ENCODE measurements around the gene ACOT11.

The ACOT11 gene

DNA sequence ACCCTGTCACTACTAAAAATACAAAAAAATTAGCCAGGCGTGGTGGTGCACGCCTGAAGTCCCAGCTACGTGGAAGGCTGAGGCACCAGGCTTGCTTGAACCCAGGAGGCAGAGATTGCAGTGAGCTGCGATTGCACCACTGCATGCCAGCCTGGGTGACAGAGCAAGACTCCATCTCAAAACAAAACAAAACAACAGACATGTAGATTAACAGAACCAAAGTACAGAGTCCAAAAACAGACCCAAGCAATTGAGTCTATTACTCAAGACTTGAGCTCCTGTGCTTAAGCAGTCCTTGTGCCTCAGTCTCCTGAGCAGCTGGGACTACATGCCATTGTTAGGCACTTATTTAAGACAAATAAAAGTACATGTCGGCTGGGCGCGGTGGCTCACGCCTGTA, 9.5 kb upstream of the ACOT11 start:
- no peak for DNase-seq

DNA sequence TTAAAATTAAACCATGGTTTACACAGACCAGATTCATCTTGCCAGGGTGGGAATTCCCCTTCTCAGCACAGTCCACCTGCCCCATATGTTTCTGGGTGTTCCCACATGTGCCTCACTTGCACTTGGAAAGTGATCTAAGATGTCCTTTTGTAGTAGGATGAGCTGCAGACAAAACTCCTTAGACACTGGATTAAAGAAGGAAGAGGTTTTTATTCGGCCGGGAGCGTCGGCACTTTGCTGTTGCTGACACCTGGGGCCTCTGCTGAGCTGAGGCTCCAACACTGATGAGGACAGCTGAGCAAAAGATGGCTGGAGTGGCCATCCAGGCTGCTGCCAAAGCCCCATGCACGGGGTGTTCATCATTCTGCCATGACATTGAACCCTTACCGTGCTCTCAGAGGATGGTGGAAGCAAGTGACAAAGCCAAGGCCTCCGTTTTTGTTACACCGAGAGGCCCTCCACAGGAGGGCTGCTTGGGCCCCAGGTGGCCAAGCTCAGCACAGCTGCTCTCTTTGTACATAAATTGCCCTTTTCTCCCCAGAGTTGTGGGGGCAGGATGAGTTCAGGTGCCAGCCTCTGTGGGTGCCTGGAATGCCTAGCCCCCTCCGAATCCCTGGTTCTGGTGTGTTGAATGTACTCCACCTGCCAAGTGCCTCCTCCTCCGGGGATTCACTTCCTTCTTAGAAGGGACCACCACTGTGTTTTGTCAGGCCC, 7.3 kb upstream of the ACOT11 start:
- DNase-seq, result no peak

DNA sequence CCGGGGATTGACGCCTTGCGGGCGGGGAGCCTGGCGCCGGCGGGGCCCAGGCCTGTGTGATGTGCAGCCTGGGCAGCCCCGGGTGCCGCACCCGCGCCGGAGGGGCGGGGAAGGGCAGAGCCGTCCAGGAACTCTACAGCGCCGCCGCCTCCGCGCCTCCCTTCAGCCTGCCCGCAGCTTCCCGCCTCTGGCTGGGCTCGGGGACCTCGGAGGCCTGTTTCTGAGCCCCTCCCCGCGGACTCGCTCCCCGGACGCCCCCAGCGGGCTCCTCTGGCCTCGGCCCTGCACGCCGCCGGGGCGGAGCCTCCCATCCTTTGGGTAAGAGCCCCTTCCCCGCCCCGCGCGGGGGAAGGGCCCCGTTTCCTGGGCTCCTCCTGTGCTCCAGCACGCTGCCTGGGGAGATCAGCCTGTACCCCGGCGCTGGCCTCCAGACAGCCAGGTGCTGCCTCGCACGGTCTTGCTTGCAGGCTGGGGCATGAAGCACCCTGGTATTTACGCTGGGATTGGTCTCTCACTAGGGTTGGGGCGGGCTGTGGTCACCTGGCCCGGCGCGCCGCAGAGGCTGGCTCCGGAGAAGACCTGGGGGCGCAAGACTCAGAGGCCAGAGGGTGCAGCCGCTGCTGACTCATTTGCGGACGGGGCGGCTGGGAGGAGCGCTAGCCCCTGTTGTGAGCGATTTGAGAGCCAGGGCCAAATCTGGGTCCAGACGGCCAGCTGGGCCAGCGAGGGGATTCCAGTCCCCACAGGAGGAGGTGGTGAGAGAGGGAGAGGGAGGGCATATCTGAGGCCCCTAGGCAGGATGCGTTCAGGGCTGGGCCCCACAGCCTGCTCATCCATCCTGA, 5.7 kb upstream of the ACOT11 start:
- peak; percentile 55 for DNase-seq

DNA sequence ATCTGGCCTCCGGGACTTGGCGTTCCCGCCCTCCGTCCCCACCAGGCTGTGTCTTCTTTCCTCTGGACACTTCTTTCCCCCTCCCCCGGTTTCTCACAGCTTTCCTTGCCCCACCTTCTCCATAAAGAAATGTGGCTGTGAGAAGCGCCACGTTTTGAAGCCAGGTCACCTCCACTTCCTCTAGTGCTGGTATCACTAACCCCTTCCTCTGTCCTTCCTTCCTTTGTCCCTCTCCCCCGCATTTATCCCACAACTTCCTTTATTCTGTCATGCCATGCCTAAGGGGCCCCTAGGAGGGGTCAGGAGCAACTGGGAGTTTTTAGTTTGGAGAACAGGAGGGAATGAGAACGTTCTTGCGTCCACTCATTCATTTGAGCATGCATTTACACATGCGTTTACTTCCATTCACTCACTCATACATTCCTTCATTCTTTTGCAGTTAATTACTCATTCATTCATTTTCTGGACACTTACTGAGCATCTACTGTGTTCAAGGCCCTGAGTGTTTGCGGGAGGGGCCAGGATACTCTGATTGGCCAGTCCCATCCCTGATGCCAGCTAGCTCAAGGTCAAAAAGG, 5.0 kb upstream of the ACOT11 start:
- no peak for DNase-seq

DNA sequence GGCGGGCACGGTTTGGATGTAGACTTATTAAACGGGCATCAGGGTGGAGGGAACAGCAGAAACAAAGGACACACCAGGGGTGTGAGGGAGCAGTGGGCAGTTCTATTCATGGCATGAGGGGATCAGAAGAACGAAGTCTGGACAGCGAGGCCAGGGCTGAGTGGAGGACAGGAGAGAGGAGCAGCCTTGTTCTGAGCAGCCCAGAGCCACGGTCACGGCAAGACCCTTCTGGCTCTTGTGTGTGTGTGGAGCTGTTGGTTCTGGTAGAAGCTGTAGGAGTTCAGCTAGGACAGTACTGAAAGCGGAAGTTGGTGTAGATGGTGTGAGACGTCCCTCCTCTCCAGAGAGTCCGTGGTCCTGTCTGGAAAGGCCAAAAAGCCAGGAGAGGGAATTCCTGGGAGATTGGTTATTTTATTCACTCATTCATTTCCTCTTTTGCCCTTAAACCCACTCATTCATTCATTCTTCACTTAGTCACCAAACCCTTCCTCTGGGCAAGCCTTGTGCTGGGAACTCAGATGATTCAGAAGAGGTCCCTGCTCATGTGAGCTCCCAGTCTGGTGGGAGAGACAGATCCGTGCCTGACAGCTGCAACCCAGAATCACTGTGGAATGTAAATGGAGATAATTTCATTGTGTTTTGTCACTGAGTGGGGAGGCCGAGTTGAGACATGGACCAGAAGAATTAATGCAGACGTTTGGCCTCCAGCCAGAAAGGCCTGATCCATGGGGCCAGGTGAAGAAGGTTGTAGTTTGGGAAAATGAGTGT, 4.1 kb upstream of the ACOT11 start:
- no peak for DNase-seq

DNA sequence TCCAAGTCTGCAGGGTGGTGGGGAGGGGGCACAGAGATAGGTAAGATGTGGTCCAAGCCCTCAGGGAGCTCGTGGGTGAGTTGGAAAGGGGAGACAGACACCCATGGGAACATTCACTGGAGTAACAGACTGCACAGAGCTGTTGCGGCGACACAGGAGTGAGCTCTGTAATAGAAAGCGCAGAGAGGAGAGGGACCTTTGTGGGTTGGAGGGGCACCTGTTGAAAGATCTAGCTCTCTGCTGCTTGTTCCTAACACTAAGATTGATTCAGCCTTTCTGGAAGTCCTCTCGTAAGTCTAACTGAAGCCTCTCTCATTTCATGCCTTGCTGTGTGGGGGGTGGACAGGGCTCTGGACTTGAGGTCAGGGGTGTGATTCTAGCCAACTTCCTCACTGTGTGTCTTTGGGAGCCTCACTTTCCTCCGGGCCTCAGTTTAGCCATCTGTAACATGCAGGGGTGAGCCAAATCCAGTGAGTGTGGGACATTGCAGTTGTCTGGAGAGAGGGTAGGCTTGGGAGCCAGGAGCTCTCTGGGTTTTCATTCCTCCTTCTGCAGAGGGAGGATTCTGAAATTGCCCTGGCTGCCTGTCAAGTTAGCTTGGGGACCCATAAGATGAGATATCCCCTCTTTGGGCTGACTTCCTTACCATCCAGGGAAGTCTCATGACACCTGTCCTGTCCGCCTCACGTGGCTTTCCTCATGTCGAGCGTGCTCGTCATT, 2.0 kb upstream of the ACOT11 start:
- no peak for DNase-seq

DNA sequence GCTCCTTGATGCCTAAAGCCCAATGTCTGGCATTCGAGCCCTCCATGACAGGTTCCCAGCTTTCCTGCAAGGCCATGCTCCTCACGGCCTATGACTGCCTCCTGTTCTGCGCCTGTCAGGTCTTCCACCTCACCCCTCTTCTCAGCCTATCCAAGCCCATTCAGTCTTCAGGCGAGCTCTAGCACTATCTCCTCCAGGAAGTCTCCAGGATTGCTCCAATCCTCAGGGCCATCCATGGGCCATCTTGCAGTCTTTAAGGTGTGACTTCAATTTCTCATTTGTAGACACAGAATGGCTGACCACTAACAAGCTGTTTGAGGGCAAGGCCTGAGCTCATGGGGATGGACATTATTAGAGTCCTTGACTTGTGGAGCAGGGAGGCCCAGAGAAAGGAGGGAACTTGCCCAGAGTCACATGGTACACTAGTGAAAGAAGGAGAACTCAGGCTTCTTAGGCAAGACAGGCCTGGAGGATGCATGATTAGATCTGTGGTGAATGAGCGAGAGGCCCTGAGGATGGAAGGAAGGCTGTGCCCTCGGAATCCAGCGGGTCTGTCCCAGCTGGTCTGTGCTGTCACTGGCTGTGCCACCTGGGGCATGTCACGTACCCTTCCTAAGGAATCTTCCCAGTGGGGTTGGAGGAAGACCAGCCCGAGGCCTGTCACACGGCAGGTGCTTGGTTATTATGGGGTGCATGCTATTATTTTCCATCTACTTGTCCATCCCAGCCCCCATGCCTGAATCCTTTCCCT, 1.2 kb upstream of the ACOT11 start:
- no peak for DNase-seq

DNA sequence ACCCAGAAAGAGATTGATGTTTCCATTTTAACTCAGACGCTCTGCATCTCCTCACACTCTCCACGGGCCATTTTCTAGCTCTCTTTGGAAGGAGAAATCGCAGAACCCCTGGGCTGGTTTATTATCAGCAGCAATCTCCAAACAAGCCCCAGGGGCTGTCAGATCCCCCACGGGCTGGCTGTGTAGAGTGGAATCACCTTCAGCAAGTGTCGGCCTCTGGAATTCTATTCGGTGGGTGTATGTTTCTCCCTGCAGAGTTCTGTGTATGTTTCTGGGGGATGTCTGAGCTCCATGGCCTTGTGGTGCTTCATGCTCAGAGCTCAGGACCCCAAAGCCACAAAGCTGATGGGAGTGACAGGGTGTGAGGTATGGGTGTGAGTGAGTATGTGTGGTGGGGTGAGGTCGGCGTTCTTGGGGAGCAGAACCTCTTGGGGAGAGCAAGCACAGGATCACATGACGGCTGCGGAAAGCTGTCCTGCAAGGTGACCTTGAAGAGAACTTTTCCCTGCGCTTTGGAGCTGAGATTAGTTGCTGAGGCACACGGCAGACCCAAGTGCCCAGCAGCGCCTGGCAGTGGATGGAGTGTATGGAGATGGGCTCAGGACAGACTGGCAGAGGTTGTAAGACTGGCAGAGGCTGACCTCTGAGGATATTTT, 489 bp downstream of the ACOT11 start:
- DNase-seq, result no peak

DNA sequence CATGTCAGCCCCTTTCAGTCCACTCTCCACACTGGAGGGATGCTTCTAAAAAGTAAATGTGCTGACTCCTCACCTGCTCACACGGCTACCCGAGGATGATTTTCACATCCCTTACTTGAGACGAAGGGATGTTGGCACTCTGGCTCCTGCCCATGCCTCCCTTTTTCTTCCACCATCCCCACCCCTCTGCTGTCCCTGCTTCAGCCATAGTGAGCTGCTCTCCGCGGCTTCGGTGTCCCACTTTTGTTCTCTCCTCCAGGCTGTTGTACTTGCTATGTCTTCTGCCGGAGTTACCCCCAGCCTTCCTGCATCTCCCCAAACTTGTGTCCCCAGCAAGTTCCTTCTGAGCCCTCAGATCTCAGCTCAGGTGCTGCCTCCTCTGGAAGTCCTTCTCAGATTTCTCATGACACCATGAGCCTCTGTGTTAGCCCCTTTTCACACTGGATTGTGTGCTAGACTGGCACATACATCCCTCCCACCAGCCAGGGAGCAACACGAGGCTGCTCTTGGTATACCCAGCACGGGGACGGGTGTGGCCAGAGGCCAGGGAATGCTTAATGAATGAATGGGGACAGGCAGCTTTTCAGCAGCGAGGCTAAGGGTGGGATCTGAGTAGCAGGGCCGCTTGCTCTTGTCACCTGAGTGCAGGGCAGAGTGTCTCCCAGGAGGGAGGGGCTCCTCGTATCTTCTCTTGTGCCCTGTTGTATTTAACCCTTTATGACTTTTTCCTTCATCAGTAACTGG, 1.3 kb downstream of the ACOT11 start:
- no peak for DNase-seq

DNA sequence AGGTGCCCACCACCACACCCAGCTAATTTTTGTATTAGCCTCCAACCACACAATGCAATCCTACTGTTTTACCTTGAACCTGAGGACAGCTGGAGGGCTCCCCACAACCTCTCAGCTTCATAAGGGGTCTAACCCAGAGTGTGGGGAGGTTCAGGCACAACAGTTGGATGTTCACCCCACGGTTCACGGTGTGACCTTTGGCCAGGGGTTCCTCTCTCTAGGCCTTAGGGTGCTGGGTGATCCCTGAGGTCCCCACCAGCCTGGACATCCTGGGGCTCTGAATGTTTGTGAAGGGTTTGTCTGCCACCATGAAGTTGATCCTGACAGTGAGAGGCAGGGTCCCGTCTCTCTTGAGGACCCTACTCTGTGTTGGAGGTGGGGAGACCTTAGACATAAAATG, 3.9 kb downstream of the ACOT11 start:
- no peak for DNase-seq

DNA sequence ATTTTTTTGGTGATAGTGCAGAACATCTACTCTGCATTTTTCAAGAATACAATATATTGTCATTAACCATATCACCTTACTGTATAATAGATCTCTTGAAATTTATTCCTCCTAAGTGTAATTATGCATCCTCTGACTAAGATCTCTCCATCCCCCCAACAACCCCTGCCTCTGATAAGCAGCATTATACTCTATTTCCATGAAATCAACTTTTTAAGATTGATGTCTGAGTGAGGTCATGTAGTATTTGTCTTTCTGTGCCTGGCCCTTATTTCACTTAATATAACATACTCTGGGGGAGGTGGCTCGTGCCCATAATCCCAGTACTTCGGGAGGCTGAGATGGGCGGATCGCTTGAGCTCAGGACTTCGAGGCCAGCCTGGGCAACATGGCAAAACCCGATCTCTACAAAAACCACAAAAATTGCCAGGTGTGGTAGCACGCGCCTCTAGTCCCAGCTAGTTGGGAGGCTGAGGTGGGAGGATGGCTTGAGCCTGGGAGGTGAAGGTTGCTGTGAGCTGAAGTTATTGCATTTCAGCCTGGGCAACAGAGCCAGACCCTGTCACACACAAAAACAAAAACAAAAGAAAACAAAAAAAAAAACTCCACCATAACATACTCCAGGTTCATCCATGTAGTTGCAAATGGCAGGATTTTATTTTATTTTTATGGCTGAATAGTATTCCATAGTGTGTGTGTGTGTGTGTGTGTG, 5.7 kb downstream of the ACOT11 start:
- DNase-seq, result no peak

DNA sequence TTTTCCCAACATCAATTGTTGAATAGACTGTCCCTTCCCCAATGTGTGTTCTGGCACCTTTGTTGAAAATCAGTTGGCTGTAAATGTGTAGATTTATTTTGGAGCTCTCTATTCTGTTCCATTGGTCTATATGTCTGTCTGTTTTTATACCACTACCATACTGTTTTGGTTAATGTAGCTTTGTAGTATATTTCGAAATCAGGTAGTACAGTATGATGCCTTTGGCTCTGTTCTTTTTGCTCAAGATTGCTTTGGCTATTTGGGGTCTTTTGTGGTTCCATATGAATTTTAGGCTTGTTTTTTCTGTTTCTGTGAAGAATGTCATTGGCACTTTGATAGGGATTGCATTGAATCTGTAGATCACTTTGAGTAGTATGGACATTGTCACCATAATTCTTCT, 8.1 kb downstream of the ACOT11 start:
- DNase-seq, result no peak

DNA sequence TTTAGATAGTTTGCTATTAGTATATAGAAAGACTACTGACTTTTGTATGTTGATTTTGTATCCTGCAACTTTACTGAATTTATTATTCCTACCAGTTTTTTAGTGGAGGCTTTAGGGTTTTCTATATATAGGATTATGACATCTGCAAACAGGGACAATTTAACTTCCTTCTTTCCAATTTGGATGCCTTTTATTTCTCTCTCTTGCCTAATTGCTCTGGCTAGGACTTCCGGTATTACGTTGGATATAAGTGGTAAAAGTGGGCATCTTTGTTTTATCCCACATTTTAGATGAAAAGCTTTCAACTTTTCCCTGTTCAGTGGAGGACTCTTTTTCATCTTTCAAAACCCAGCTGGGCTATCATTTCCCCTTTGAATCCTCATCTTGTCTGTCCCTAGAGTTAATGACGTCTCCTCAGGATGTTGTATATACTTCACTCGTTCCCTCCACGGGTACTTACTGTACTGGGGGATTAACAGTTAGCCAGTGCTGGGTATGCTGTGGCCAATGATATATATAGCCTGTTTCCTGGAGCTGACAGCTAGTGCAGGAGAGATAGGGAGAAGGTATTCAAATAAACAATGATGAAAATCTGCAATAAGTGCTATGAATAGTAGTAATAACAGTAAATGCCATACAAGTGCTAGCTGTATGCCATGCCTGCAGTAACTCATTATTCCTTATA, 9.8 kb downstream of the ACOT11 start:
- DNase-seq, result no peak

DNA sequence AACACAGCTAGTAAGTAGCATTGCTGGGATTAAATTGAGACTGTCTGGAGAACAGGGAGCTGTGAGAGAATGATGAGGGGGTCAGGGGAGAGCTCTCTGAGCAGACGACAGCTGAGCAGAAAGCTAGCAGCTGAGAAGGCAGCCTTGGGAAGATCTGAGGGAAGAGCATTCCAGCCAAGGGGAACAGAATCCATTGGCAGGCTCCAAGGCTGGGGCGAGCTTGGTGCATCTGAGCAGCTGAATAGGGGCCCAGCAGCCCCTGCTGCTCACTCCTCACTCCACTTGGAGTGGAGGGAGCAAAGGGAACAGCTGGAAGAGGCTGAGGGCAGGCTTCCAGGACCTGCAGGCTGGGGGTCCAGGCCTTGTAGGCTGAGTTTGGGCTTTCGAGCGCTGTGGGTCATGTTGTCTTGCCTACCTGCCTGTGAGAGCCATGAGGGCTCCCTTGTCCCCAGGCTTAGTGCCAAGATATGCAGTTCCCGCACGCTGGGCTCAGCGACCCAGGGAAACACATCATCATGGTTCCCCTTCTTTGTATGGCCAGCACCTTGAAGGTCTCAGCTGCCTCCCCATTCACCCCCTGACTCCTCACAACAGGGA, 10.5 kb downstream of the ACOT11 start:
- no peak for DNase-seq

DNA sequence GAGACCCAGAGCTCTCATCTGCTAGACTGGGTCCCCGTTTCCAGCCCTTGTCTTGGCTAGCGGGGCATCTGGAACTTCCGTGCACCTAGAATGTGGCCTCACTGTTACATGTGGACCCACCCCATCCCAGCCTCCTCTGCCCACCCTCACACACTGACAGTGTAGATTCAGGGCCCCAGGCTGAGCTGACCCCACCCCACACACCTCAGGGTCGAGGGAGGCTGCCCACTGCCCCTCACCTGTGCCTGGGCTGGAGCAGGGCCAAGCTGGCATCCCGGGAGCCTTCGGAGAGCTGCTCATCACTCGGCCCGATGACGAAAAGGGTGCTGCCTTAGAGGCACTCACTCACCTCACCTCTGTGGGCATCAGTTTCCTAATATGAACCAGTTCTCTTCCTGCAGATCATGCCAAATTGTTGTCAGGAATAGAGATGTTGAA, 11.1 kb downstream of the ACOT11 start:
- DNase-seq, result no peak

DNA sequence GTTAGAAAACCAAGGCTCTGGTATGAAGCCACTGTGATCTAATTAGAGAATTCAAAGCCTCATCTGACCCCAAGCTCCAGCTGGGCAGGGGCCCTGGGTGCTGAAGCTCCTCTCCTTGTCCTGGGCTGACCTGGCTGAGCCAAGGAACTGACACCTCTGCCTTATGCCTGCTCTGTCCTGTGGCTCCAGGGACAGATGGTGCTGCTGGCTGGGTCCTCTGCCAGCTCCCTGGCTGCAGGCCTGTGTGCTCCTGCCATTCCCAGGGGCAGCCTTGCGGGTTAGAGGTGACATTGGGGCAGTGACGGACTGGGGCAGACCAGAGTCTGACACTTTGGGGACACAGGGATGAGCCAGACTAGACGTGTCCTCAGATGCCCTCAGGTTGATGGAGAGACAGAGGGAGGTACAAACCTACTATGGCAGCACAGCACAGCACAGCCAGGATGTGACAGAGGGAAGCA, 11.8 kb downstream of the ACOT11 start:
- DNase-seq, result no peak

DNA sequence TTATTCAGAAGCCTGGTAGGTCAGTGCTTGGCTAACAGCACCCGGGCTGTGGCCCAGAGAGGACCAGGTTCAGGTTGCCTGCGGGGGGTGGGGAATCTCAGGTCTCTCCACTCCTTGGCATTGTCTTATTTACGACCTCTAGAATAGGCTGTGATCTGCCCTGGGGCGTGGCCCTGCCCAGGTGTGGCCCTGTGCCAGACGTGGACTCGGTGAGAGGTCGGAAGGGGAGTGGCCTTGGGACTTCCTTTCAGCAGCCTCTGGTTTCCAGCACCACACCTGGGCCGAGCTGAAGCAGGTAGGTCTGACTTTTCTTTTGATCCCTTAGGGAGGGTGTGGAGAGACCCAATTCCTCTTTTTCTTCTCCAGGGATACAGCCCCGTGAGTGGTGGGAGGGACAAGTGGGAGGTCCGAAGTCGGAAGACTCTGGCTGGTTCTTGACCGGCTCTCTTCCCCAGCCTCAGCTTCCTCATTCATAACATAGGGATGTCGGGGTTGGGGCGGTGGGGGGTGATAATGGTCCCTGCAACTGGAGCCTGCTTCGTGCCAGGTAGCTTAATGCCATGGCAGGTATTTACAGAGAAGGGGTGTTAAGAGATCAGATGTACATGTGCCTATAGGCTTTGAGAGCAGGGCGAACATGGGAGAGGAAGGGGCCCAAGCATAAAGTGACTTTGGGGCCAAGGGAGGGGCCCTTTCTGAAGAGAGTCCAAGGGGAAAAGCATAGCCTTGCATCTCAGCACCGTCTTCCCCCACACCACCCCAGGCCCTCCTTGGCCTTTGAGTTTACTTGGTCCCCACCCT, 16.5 kb downstream of the ACOT11 start:
- no peak for DNase-seq

DNA sequence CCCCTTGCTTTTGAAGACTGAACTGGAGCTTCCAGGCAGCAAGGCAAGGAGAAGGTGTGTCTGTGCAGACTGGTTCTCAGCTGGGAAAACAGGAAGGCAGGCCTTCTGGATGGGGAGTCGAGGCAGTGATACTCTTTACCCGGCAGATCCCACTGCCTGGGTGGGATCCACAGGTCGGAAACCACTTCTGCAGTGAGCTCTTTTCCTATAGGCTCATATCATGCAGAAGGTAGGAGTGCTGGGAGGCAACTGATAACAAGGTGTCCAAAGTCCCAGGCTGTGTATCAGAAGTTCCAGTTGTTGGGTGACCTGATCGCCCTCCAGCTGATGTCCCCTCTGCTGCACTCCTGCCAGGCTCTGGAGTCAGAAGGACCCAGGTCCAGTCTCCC, 17.1 kb downstream of the ACOT11 start:
- DNase-seq, result no peak

All from stimulated activated CD4-positive, alpha-beta T cell treated with anti-CD3 and anti-CD28 coated beads, Interleukin-4, amount 100 ng/mL, for 1 hour (primary cell).